MM.1S (cell line): ENCODE data around the gene C19orf25.

ENCODE experiments used
- EZH2 ChIP-seq: fragments of 300-600 bp; sonication (generic); optimal IDR thresholded peaks from 2 replicates; pipeline ENCODE3; 2017; ENCODE audit warnings: low read depth, mild to moderate bottlenecking, antibody characterized with exemption, low read length, mixed read lengths
- EZH2phosphoT487 ChIP-seq: fragments of 300-600 bp; sonication (generic); IDR thresholded peaks from 2 replicates; pipeline ENCODE4 v1.6.1; 2018; ENCODE audit warnings: antibody characterized with exemption, low read length
- TF ChIP-seq, protein P1 (sequence below): fragments of 300-600 bp; sonication (generic); IDR thresholded peaks from 2 replicates; pipeline ENCODE4 v1.5.1; 2016; ENCODE audit warnings: antibody characterized with exemption, low read length, mixed read lengths

DNA sequence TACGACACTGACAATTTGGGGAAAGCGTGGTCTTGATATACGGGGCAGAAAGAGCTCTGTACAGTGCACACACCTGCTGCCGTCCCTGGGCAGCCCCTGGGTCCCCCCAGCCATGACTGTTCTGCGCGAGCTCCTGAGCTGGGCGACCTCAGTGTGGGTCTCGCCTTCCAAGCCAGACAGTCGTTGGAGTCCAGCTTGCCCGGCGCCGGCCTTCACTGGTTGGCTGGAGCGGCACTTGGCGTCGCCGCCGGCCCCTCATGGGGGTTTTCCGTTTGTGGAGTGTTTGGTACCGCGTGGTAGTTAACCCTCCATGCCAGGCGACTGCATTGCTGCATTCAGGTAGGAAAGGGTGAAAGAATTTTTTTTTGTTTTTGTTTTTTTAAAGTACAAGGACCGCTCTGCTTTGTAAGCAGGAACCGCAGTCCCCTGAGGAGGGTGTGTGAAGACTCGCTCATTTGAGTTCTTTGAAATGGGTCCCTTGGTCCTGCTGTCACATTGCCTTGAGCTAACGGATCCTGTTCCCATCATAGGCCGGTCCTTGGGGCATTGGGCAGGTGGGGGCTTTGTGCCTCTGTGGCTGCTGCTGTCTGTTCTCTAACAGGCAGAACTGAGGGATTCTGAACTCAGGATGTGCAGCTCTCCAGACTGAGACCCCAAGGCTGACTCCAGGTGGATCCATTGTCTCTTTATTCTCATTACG lies 51.6 kb downstream of the C19orf25 start:
- TF ChIP-seq, protein P1, sequence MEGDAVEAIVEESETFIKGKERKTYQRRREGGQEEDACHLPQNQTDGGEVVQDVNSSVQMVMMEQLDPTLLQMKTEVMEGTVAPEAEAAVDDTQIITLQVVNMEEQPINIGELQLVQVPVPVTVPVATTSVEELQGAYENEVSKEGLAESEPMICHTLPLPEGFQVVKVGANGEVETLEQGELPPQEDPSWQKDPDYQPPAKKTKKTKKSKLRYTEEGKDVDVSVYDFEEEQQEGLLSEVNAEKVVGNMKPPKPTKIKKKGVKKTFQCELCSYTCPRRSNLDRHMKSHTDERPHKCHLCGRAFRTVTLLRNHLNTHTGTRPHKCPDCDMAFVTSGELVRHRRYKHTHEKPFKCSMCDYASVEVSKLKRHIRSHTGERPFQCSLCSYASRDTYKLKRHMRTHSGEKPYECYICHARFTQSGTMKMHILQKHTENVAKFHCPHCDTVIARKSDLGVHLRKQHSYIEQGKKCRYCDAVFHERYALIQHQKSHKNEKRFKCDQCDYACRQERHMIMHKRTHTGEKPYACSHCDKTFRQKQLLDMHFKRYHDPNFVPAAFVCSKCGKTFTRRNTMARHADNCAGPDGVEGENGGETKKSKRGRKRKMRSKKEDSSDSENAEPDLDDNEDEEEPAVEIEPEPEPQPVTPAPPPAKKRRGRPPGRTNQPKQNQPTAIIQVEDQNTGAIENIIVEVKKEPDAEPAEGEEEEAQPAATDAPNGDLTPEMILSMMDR, result no peak
- TF ChIP-seq EZH2, result no peak
- TF ChIP-seq EZH2phosphoT487, result no peak
